HCT116 (cell line): ENCODE measurements around the gene PCP2. TPM values are rescaled to one million over a fixed set of nuclear protein-coding genes. Genes with fewer than 3 reads are reported as not detected.

Experiments
- ATAC-seq: fragments of 200-7000 bp; cut with Tn5 transposase; 2 replicates; pipeline ENCODE4 v1.9.1; 2020; ENCODE audit warnings: mild to moderate bottlenecking, moderate library complexity
- BruUV-seq: library from RNA; stranded (reverse); fragments of 400-500 nt; replicated peaks from 2 replicates; lab custom pipeline; 2021; lab: Mats Ljungman, UMichigan
- CTCF ChIA-PET: fragments of 300-600 bp; sonication (Branson Sonifier 250); formaldehyde crosslinking; loops from one replicate; lab custom pipeline; 2021; ENCODE audit warnings: antibody characterized with exemption; lab: Charles Lee
- POLR2A ChIA-PET: fragments of 300-600, 350-600 bp; sonication (Branson Sonifier 250); formaldehyde crosslinking; loops from one replicate; lab custom pipeline; 2021; ENCODE audit warnings: antibody characterized with exemption; lab: Charles Lee
- RAD21 ChIA-PET, 2 experiments: fragments of 300-600 bp; sonication (Branson Sonifier 250); formaldehyde crosslinking; loops; one replicate each; lab custom pipeline; 2023; ENCODE audit warnings: low total read pairs in 2 of 2; ENCODE audit not compliant: uncharacterized antibody in 2 of 2, unreplicated experiment in 2 of 2, low non-redundant PET in 1 of 2; lab: Charles Lee
- DNase-seq: peaks from one replicate; pipeline ENCODE4 v3.0.0-alpha.2; 2010; ENCODE audit warnings: low read depth, low spot score
- H2AFZ ChIP-seq: fragments of 200-600 bp; shearing (Covaris generic), sonication (generic); 2 replicates; pipeline ENCODE4 v1.6.1; 2017; ENCODE audit warnings: low read depth, mixed run types, mixed read lengths, antibody characterized with exemption, low read length; ENCODE audit not compliant: poor library complexity, severe bottlenecking
- H3K27ac ChIP-seq: 2 replicates; pipeline ENCODE4 v1.5.1; 2012; ENCODE audit warnings: low read depth, low read length
- H3K27me3 ChIP-seq: fragments of 200-600 bp; sonication (generic); 2 replicates; pipeline ENCODE4 v1.6.1; 2016; ENCODE audit warnings: mixed run types, low read length, mixed read lengths; ENCODE audit not compliant: insufficient read depth
- H3K36me3 ChIP-seq, 2 experiments: fragments of 200-500 bp in 1 of 2; fragments of 200-600 bp in 1 of 2; sonication (Bioruptor generic) in 1 of 2; sonication (generic) in 1 of 2; 2 replicates each; pipeline versions ENCODE4 v1.5.1 to v1.6.1; 2014 to 2016; ENCODE audit warnings: low read length in 2 of 2, inconsistent platforms in 1 of 2, mixed read lengths in 1 of 2, mixed run types in 1 of 2; ENCODE audit not compliant: insufficient read depth in 2 of 2, control insufficient read depth in 1 of 2
- H3K4me1 ChIP-seq, 2 experiments: fragments of 200-600 bp in 1 of 2; sonication (generic) in 1 of 2; 2 replicates each; pipeline versions ENCODE4 v1.5.1 to v1.6.1; 2012 to 2017; ENCODE audit warnings: low read length in 2 of 2, inconsistent platforms in 1 of 2, mild to moderate bottlenecking in 1 of 2, mixed read lengths in 1 of 2, mixed run types in 1 of 2, moderate library complexity in 1 of 2; ENCODE audit not compliant: insufficient read depth in 2 of 2, control insufficient read depth in 1 of 2
- H3K4me2 ChIP-seq: fragments of 200-600 bp; sonication (generic); 2 replicates; pipeline ENCODE4 v1.6.1; 2017; ENCODE audit warnings: mixed run types, low read length, mixed read lengths
- H3K4me3 ChIP-seq, 2 experiments: fragments of 200-600 bp in 1 of 2; sonication (generic) in 1 of 2; replicated peaks in 1 of 2; 2 replicates each; pipeline ENCODE4 v1.5.1; 2011 to 2016; ENCODE audit warnings: low read length in 2 of 2, control low read depth in 1 of 2, low read depth in 1 of 2, mild to moderate bottlenecking in 1 of 2, mixed read lengths in 1 of 2, mixed run types in 1 of 2
- H3K79me2 ChIP-seq: fragments of 200-600 bp; sonication (generic); 2 replicates; pipeline ENCODE4 v1.6.1; 2017; ENCODE audit warnings: mild to moderate bottlenecking, mixed run types, low read length, moderate library complexity, mixed read lengths; ENCODE audit not compliant: insufficient read depth
- H3K9ac ChIP-seq: fragments of 200-600 bp; sonication (generic); 2 replicates; pipeline ENCODE4 v1.6.1; 2016; ENCODE audit warnings: low read length, mixed read lengths
- H3K9me2 ChIP-seq: fragments of 200-600 bp; sonication (generic), shearing (Covaris generic); 2 replicates; pipeline ENCODE4 v1.6.1; 2017; ENCODE audit warnings: mixed run types, mild to moderate bottlenecking, moderate library complexity; ENCODE audit not compliant: insufficient read depth
- H3K9me3 ChIP-seq, 2 experiments: fragments of 200-500 bp in 1 of 2; fragments of 200-600 bp in 1 of 2; sonication (Bioruptor generic) in 1 of 2; sonication (generic) in 1 of 2; 2 replicates each; pipeline ENCODE4 v1.6.1; 2014 to 2017; ENCODE audit warnings: low read length in 2 of 2, mixed read lengths in 2 of 2, inconsistent platforms in 1 of 2, low read depth in 1 of 2, mild to moderate bottlenecking in 1 of 2, mixed run types in 1 of 2, moderate library complexity in 1 of 2; ENCODE audit not compliant: control insufficient read depth in 1 of 2, insufficient read depth in 1 of 2
- H4K20me1 ChIP-seq: fragments of 200-600 bp; sonication (generic), shearing (Covaris generic); 2 replicates; pipeline ENCODE4 v1.6.1; 2017; ENCODE audit warnings: mixed run types, mild to moderate bottlenecking, moderate library complexity; ENCODE audit not compliant: insufficient read depth
- CBX3 ChIP-seq: IDR thresholded peaks from 2 replicates; pipeline ENCODE4 v1.6.1; 2012; ENCODE audit warnings: low read depth
- EGR1 ChIP-seq: IDR thresholded peaks from 2 replicates; pipeline ENCODE4 v1.6.1; 2012; ENCODE audit warnings: low read depth
- FOSL1 ChIP-seq: IDR thresholded peaks from 2 replicates; pipeline ENCODE4 v1.6.1; 2012; ENCODE audit warnings: low read depth
- MAX ChIP-seq: IDR thresholded peaks from 2 replicates; pipeline ENCODE4 v1.6.1; 2012
- POLR2AphosphoS5 ChIP-seq: IDR thresholded peaks from 2 replicates; pipeline ENCODE4 v1.6.1; 2011; ENCODE audit warnings: mild to moderate bottlenecking, low read depth, low read length, moderate library complexity
- SIN3A ChIP-seq: IDR thresholded peaks from 2 replicates; pipeline ENCODE4 v1.6.1; 2012; ENCODE audit warnings: low read depth
- SP1 ChIP-seq: IDR thresholded peaks from 2 replicates; pipeline ENCODE4 v1.6.1; 2012; ENCODE audit warnings: low read depth
- TCF7L2 ChIP-seq: IDR thresholded peaks from 2 replicates; pipeline ENCODE4 v1.7.0; 2011; ENCODE audit warnings: borderline replicate concordance, inconsistent platforms; ENCODE audit not compliant: insufficient read depth, insufficient read length; ENCODE audit errors: extremely low read depth
- YY1 ChIP-seq: IDR thresholded peaks from 2 replicates; pipeline ENCODE4 v1.6.1; 2011; ENCODE audit warnings: low read length, low read depth, moderate library complexity, mild to moderate bottlenecking; ENCODE audit not compliant: insufficient replicate concordance; ENCODE audit errors: extremely low read depth
- ZBTB33 ChIP-seq: IDR thresholded peaks from 2 replicates; pipeline ENCODE4 v1.6.1; 2011; ENCODE audit warnings: mild to moderate bottlenecking, low read length, moderate library complexity; ENCODE audit not compliant: insufficient replicate concordance; ENCODE audit errors: extremely low read depth
- ZFX ChIP-seq: fragments of 450-650 bp; IDR thresholded peaks from 2 replicates; pipeline ENCODE4 v1.6.1; 2017
- intact Hi-C: fragments of 100-400 bp; cut with micrococcal nuclease; formaldehyde crosslinking; loops from 2 replicates; pipeline ENCODE4 v1.10.0; 2022
- total RNA-seq: library from RNA; stranded (reverse); gene quantifications from one replicate; pipeline ENCODE4 v1.2.1, GENCODE V29; 2021; ENCODE audit not compliant: unreplicated experiment

PCP2 gene
- total RNA-seq, 1 experiment from 2014 or later, result 0.32 TPM

- TF ChIP-seq ZBTB33, result peak; percentile 20
- no peak for TF ChIP-seq EGR1
- TF ChIP-seq MAX, result peak; percentile 48; the same call in 1 of the 2 replicates
- TF ChIP-seq YY1, result peak; percentile 88
- TF ChIP-seq POLR2AphosphoS5, result peak; percentile 55
- TF ChIP-seq ZFX, result peak; percentile 44; the same call in 1 of the 2 replicates
- peak; percentile 100 for TF ChIP-seq SP1
- TF ChIP-seq SIN3A, result 0 out of 2 replicates have a peak, but pooled peaks have one; percentile 46
- TF ChIP-seq FOSL1, result no peak
- TF ChIP-seq CBX3, result no peak
- TF ChIP-seq TCF7L2, result peak; percentile 75
- peaks cover 65% of the 10 kb centered on the region for H3K79me2 ChIP-seq
These were observed 4.0 kb downstream of the PCP2 start, which contains the start of the genes PET100 and XAB2 for GRCh38 chr19:7629347-7630054. Gene PET100, plus strand, starts transcription at chr19:7629793. Its CDS starts 41 bp downstream, at chr19:7629834. Gene XAB2, minus strand, starts transcription at chr19:7629545. Its CDS starts 18 bp downstream, at chr19:7629527.

More at GRCh38 chr19:7629347-7630054, 4.0 kb downstream of the PCP2 start, which contains the start of the genes PET100 and XAB2:
- Histone ChIP-seq H3K9me3 (no peaks in the 10 kb centered on the region), H3K9me2 (no peaks in the 10 kb centered on the region), H3K36me3 (peaks cover 0 to 20% of the 10 kb centered on the region in 2 experiments; a peak in 3 of 4 replicates), H3K4me1 (peaks cover 7 to 18% of the 10 kb centered on the region in 2 experiments), H3K27me3 (no peaks in the 10 kb centered on the region), H4K20me1 (no peaks in the 10 kb centered on the region), H3K27ac (peak within 1 kb of the TSS; percentile 66), H3K4me2 (peak within 1 kb of the TSS; percentile 95), H2AFZ (no peak within 1 kb of the TSS), H3K9ac (peak within 1 kb of the TSS; percentile 90), H3K4me3 (peak within 1 kb of the TSS; percentile 79 to 96)
- intact Hi-C loops, result no loop called here
- DNase-seq, result peak; percentile 98
- ChIA-PET POLR2A (interaction anchor here (0.8 to 2.0 kb wide), 2 partner anchors 8 to 24 kb away, joined by 5 to 6 read pairs; no protein-coding TSS in a partner anchor), RAD21 (interaction anchor here (0.7 to 0.9 kb wide), 3 partner anchors 57 to 61 kb away, joined by 3 read pairs; no protein-coding TSS in a partner anchor), CTCF (interaction anchor here (0.8 to 1.7 kb wide), 4 partner anchors 12 to 784 kb away, joined by 3 to 11 read pairs (median 5); partner anchors contain the start of genes MARCHF2 and TRAPPC5)
- no TSS peak for BruUV-seq
- ATAC-seq, result peak; percentile 95
